Choroid plexus epithelial cell (primary cell): ENCODE results near the gene TMEM17.

Experiments used
- DNase-seq: peaks from one replicate; pipeline ENCODE4 v3.0.0-alpha.2; 2010; ENCODE audit warnings: low read depth
- H3K4me3 ChIP-seq: 2 replicates; pipeline ENCODE4 v1.5.1; 2011; ENCODE audit warnings: low read depth, mild to moderate bottlenecking, control low read depth, low read length, moderate library complexity
- TF ChIP-seq, protein P1 (sequence below): conservative IDR thresholded peaks from 2 replicates; pipeline ENCODE4 v1.5.1; 2011; ENCODE audit warnings: low read depth, mild to moderate bottlenecking, control low read depth, inconsistent platforms, low read length, moderate library complexity

The TMEM17 gene

GRCh38 chr2:62467475-62468321 lies 38.3 kb downstream of the TMEM17 start:
- peak; percentile 84 for DNase-seq
- TF ChIP-seq, protein P1, sequence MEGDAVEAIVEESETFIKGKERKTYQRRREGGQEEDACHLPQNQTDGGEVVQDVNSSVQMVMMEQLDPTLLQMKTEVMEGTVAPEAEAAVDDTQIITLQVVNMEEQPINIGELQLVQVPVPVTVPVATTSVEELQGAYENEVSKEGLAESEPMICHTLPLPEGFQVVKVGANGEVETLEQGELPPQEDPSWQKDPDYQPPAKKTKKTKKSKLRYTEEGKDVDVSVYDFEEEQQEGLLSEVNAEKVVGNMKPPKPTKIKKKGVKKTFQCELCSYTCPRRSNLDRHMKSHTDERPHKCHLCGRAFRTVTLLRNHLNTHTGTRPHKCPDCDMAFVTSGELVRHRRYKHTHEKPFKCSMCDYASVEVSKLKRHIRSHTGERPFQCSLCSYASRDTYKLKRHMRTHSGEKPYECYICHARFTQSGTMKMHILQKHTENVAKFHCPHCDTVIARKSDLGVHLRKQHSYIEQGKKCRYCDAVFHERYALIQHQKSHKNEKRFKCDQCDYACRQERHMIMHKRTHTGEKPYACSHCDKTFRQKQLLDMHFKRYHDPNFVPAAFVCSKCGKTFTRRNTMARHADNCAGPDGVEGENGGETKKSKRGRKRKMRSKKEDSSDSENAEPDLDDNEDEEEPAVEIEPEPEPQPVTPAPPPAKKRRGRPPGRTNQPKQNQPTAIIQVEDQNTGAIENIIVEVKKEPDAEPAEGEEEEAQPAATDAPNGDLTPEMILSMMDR, result peak; percentile 49

GRCh38 chr2:62467100-62467474 lies 38.9 kb downstream of the TMEM17 start:
- no peak for DNase-seq
- TF ChIP-seq, protein P1, result no peak
- no peak overlapping the region for H3K4me3 ChIP-seq

More at GRCh38 chr2:62467475-62468321, 38.3 kb downstream of the TMEM17 start:
- no peak overlapping the region for H3K4me3 ChIP-seq

- no peak for DNase-seq
- no peak overlapping the region for H3K4me3 ChIP-seq
- TF ChIP-seq, protein P1, result no peak
Observed at GRCh38 chr2:62466503-62466854, 39.5 kb downstream of the TMEM17 start.

- H3K4me3 ChIP-seq, result no peak overlapping the region
- DNase-seq, result no peak
- TF ChIP-seq, protein P1, result no peak
Observed at GRCh38 chr2:62465741-62466502, 40.1 kb downstream of the TMEM17 start.

GRCh38 chr2:62465039-62465740 lies 40.8 kb downstream of the TMEM17 start:
- TF ChIP-seq, protein P1, result no peak
- no peak overlapping the region for H3K4me3 ChIP-seq
- no peak for DNase-seq

DNA sequence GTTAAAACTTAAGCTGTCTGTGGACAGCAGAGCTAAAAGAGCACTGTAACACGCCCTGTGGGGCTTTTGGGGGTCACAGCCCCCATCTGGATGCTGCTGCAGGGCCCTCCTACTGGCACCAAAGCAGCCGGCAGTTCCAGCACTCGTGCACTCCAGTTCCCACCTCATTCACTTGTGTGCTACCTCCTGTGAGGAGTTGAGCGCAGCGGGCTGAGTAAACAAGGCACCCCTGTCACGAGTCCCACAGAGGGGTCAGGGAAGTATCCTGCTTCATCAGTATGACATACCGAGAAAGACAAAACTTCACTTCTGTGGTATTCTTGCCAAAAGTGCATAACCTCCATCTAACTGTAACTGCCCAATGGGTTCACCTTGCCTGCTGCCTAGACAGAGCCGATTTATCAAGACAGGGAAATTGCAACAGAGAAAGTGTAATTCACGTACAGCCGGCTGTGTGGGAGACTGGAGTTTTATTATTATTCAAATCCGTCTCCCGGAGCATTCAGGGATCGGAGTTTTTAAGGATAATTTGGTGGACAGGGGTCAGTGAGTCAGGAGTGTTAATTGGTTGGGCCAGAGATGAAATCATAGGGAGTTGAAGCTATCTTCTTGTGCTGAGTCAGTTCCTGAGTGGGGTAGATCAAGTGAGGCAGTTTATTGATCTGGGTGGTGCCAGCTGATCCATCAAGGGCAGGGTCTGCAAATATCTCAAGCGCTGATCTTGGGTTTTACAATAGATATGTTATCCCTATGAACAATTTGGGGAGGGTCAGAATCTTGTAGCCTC lies 41.6 kb downstream of the TMEM17 start:
- no peak for DNase-seq
- TF ChIP-seq, protein P1, result no peak
- no peak overlapping the region for H3K4me3 ChIP-seq
